K562 (cell line): ENCODE data around the gene STX3. TPM values are rescaled to one million over a fixed set of nuclear protein-coding genes. Genes with fewer than 3 reads are reported as not detected.

Experiments used
- CHD7 ChIP-seq: fragments of 200-600 bp; sonication (generic); IDR thresholded peaks from one replicate; pipeline ENCODE4 v1.6.1; 2012; ENCODE audit warnings: mild to moderate bottlenecking, low read depth, low read length, inconsistent platforms
- ELF1 ChIP-seq: fragments of 200-800 bp; sonication (Bioruptor generic); IDR thresholded peaks from 2 replicates; pipeline ENCODE4 v1.6.1; 2016; ENCODE audit warnings: missing genetic modification characterization, missing compliant biosample characterization
- HBP1 ChIP-seq: fragments of 450-650 bp; formaldehyde crosslinking; IDR thresholded peaks from 2 replicates; pipeline ENCODE4 v1.4.0; 2022; ENCODE audit warnings: missing genetic modification characterization
- TFE3 ChIP-seq: fragments of 450-650 bp; formaldehyde crosslinking; IDR thresholded peaks from 2 replicates; pipeline ENCODE4 v1.4.0; 2020; ENCODE audit warnings: mild to moderate bottlenecking, mixed read lengths
- polyA plus RNA-seq, 8 experiments: library from polyadenylated mRNA; depleted of rRNA in 4 of 8; stranded (reverse) in 5 of 8; unstranded in 3 of 8; fragments of >200 nt; fragmentation: Nextera tagmentation in 2 of 8; fragmentation: Illumina TruSeq in 1 of 8; extraction: Ambion mirVana in 2 of 8; extraction: Trizol in 1 of 8; gene quantifications; 2 replicates each; pipeline versions ENCODE4 v1.2.1 to v1.2.3, GENCODE V29; 2011 to 2014; ENCODE audit warnings: inconsistent platforms in 1 of 8, missing spikeins in 1 of 8
- total RNA-seq, 7 experiments: library from RNA; depleted of rRNA in 6 of 7; stranded (reverse); fragments of >200 nt in 6 of 7; fragmentation: Illumina TruSeq in 2 of 7; extraction: Trizol in 2 of 7; gene quantifications; 2 replicates each; pipeline versions ENCODE4 v1.2.1 to v1.2.3, GENCODE V29; 2011 to 2021; ENCODE audit warnings: low replicate concordance in 1 of 7

STX3 gene
- total and polyA plus RNA-seq, 9 of the 15 experiments (the other 6 are each of a cell fraction or from before 2014, with no cell fraction given), result 12.0 to 91.6 (median 48.7) TPM

GRCh38 chr11:59810189-59810910, 55.2 kb downstream of the STX3 start, which contains the start of gene MRPL16 (continued):
- TF ChIP-seq CHD7, result no peak
- no peak for TF ChIP-seq TFE3 (CRISPR knock-in tag)
- TF ChIP-seq ELF1 (tag), result peak; percentile 48; the same call in 1 of the 2 replicates
- TF ChIP-seq HBP1 (CRISPR knock-in tag), result 0 out of 2 replicates have a peak, but pooled peaks have one; percentile 14
